ENCODE results near the gene TMEM184A.

GRCh38 chr7:1586827-1587705 lies 31.1 kb upstream of the TMEM184A start:
- TF ChIP-seq CTCF (conservative IDR thresholded peaks at IDR 0.05) (no peak), EZH2 (IDR thresholded peaks at IDR 0.05; ENCODE audit: low read depth) (no peak)

Data from PC-9 (cell line).